ENCODE results near the gene AGER. TPM values are rescaled to one million over a fixed set of nuclear protein-coding genes. Genes with fewer than 3 reads are reported as not detected.
A peak's percentile ranks its signal among the peaks of the same experiment; 100 is the strongest.
"Not testable (repeated sequence)": the region's sequence is repeated elsewhere in the genome, so short reads cannot be mapped to it uniquely, and the experiment has no call there.

AGER gene
- total and polyA plus RNA-seq, 2 of the 4 experiments (the other 2 are of a cell fraction), result 0.18 to 4.2 TPM

DNA sequence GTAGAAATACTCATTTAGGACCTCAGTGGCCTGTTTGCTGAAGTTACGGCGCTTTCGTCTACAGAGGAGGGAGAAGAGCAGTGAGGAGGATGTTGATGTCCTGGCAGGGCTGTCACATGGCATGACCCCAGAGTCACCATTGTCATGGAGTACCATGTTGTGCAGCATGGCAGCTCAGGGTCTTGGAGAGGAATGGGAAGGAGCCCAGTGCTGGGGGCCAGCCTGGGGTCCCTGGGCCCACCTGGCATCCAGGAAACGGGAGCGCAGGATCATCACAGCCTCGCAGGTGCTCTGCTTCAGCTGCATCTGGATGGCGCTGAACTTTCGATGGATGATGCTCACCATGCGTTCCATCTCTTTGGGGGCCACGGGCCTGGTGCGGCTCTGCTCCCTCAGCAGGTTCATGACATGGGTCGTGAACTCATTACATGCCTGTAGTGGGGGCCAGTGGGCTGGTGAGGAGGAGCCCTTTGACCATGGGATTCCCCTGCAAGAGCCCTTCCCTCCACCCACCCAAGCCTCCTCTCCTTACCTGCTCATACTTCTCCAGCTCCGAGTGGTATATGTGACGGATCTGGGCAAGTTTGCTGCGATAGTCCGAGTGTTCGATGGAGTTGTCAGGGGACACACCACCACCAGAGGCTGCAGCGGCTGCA lies 3.8 kb upstream of the AGER start:
- DNase-seq; H3K9me3 ChIP-seq (ENCODE audit: control insufficient read depth, insufficient read depth, low read length); H2BK5ac ChIP-seq (ENCODE audit: low read depth, low read length, poor library complexity, severe bottlenecking); H2AFZ ChIP-seq (replicated peaks; ENCODE audit: low read length, poor library complexity); H2BK120ac ChIP-seq (ENCODE audit: low read depth, low read length); H3K14ac ChIP-seq (replicated peaks; ENCODE audit: low read depth, low read length); BruUV-seq (replicated peaks); H3K56ac ChIP-seq (ENCODE audit: extremely low read depth, insufficient read depth, low read length); H3K4me3 ChIP-seq (ENCODE audit: insufficient read depth, low read depth, low read length); dilution Hi-C loops (cut with HindIII; ENCODE audit: low sequenced_read_pairs, unreplicated experiment); ATAC-seq (ENCODE audit: low read depth); H3K9ac ChIP-seq (ENCODE audit: low read depth, low read length); H2AK5ac ChIP-seq (ENCODE audit: low read depth, low read length); H4K5ac ChIP-seq (ENCODE audit: low read depth, low read length); H2BK20ac ChIP-seq (ENCODE audit: low read depth, low read length); H4K20me1 ChIP-seq (ENCODE audit: insufficient read depth, low read length); H4K91ac ChIP-seq (ENCODE audit: insufficient read depth, low read depth, low read length); H2BK15ac ChIP-seq (ENCODE audit: low read depth, low read length); H3K4ac ChIP-seq (ENCODE audit: low read depth, low read length); H3K23ac ChIP-seq (ENCODE audit: low read depth, low read length); H3K18ac ChIP-seq (ENCODE audit: low read depth, low read length); H3K27ac ChIP-seq (ENCODE audit: insufficient read depth, low read length); H3K27me3 ChIP-seq (ENCODE audit: control insufficient read depth, insufficient read depth, low read length); H2AK9ac ChIP-seq (replicated peaks; ENCODE audit: low read depth, low read length, poor library complexity): not testable (repeated sequence)
- Histone ChIP-seq H3K36me3 (ENCODE audit: control insufficient read depth, insufficient read depth, low read length) (peaks cover 29% of the 10 kb centered on the region), H3K9me1 (ENCODE audit: insufficient read depth, low read length) (peaks cover 15% of the 10 kb centered on the region), H3K4me1 (ENCODE audit: control insufficient read depth, insufficient read depth, low read length) (peaks cover 11% of the 10 kb centered on the region), H3K79me1 (ENCODE audit: low read depth in 1 of 2, low read length in 2 of 2) (peaks cover 21 to 60% of the 10 kb centered on the region in 2 experiments), H4K8ac (ENCODE audit: low read depth in 2 of 2, low read length in 2 of 2) (peak overlapping the region in 1 of 2 experiments; percentile 27; a peak in 2 of 4 replicates), H3K4me2 (ENCODE audit: low read depth, low read length) (peak overlapping the region; percentile 43; the same call in 1 of the 2 replicates)
- no CpG with 5 or more reads among the region's 18 CpGs for WGBS, 2 experiments (ENCODE audit: extremely low coverage in 2 of 2, insufficient read length in 1 of 2)
- ChIA-PET CTCF (interaction anchor here (0.7 kb wide), 1 partner anchor 82 kb away, joined by 4 read pairs; no protein-coding TSS in a partner anchor), POLR2A (ENCODE audit: unreplicated experiment) (interaction anchor here (0.6 to 1.8 kb wide), 2 partner anchors 10 to 65 kb away, joined by 5 to 7 read pairs; no protein-coding TSS in a partner anchor)
- in situ Hi-C loops (cut with MboI; ENCODE audit: low sequenced_read_pairs), result loop anchor here (25.0 kb wide), 1 partner anchor 774 kb away; the partner anchor contains the start of genes BRD2 and HLA-DMA
- intact Hi-C loops (cut with micrococcal nuclease), result loop anchor here (5.0 kb wide), 1 partner anchor 784 kb away; no protein-coding TSS in a partner anchor

Data from IMR-90 (cell line).